DND-41 (cell line): ENCODE measurements around the gene MPHOSPH8.

Experiments used
- EZH2 ChIP-seq: IDR thresholded peaks from 3 replicates; pipeline ENCODE4 v1.6.1; 2012; ENCODE audit warnings: borderline replicate concordance, low read depth, mild to moderate bottlenecking, moderate library complexity, low read length, inconsistent platforms; ENCODE audit not compliant: severe bottlenecking
- TF ChIP-seq, protein P1 (sequence below): IDR thresholded peaks from 2 replicates; pipeline ENCODE4 v1.5.1; 2012; ENCODE audit warnings: borderline replicate concordance, low read length, moderate library complexity, mild to moderate bottlenecking; ENCODE audit not compliant: poor library complexity, severe bottlenecking; ENCODE audit errors: extremely low read depth

DNA sequence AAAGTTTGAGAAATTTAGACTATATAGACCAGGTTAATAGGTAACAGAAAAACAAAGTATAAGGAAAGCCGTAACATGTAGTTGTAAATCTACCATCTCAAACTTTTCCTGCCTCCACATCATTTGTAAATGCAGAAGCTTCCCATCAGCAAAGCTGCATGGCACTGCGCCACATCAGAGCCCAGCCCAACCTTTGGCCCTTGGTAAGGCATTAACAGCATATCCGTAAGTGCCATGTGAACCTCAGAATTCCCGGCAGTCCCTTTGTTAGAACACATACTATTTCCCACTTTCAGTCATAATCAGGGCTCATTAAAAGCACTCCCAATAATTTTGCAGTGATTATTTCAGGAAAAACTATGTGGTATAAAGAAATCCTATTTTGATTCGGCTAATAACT is 51.6 kb downstream of the MPHOSPH8 start:
- TF ChIP-seq, protein P1, sequence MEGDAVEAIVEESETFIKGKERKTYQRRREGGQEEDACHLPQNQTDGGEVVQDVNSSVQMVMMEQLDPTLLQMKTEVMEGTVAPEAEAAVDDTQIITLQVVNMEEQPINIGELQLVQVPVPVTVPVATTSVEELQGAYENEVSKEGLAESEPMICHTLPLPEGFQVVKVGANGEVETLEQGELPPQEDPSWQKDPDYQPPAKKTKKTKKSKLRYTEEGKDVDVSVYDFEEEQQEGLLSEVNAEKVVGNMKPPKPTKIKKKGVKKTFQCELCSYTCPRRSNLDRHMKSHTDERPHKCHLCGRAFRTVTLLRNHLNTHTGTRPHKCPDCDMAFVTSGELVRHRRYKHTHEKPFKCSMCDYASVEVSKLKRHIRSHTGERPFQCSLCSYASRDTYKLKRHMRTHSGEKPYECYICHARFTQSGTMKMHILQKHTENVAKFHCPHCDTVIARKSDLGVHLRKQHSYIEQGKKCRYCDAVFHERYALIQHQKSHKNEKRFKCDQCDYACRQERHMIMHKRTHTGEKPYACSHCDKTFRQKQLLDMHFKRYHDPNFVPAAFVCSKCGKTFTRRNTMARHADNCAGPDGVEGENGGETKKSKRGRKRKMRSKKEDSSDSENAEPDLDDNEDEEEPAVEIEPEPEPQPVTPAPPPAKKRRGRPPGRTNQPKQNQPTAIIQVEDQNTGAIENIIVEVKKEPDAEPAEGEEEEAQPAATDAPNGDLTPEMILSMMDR, result no peak
- TF ChIP-seq EZH2, result no peak
